ENCODE measurements around the gene INSR.
"Not testable (repeated sequence)": the region's sequence is repeated elsewhere in the genome, so short reads cannot be mapped to it uniquely, and the experiment has no call there.

The INSR gene

GRCh38 chr19:7209036-7209435 lies 85.2 kb downstream of the INSR start:
- not testable (repeated sequence) for H3K4me1 ChIP-seq (ENCODE audit: control insufficient read depth, insufficient read depth, low read length); H3K27ac ChIP-seq (ENCODE audit: low read depth, low read length); H3K4me3 ChIP-seq (ENCODE audit: low read length); H3K36me3 ChIP-seq (ENCODE audit: control insufficient read depth, insufficient read depth, low read length); H3K27me3 ChIP-seq (ENCODE audit: control insufficient read depth, insufficient read depth, low read length); H3K9ac ChIP-seq (ENCODE audit: low read length)

- Histone ChIP-seq H3K4me1 (ENCODE audit: control insufficient read depth, insufficient read depth, low read length) (peaks cover 3% of the 10 kb centered on the region), H3K27ac (ENCODE audit: low read depth, low read length) (no peak overlapping the region), H3K4me3 (ENCODE audit: low read length) (no peak overlapping the region), H3K9ac (ENCODE audit: low read length) (no peak overlapping the region), H3K36me3 (ENCODE audit: control insufficient read depth, insufficient read depth, low read length) (no peaks in the 10 kb centered on the region), H3K27me3 (ENCODE audit: control insufficient read depth, insufficient read depth, low read length) (no peaks in the 10 kb centered on the region)
Observed at GRCh38 chr19:7203332-7203731, 90.9 kb downstream of the INSR start.

- H3K27ac ChIP-seq (ENCODE audit: low read depth, low read length), result no peak overlapping the region
- peaks cover 3% of the 10 kb centered on the region for H3K4me1 ChIP-seq (ENCODE audit: control insufficient read depth, insufficient read depth, low read length)
- H3K27me3 ChIP-seq (ENCODE audit: control insufficient read depth, insufficient read depth, low read length), result no peaks in the 10 kb centered on the region
- H3K36me3 ChIP-seq (ENCODE audit: control insufficient read depth, insufficient read depth, low read length), result no peaks in the 10 kb centered on the region
- no peak overlapping the region for H3K9ac ChIP-seq (ENCODE audit: low read length)
- H3K4me3 ChIP-seq (ENCODE audit: low read length), result no peak overlapping the region
Observed at GRCh38 chr19:7202888-7203287, 91.3 kb downstream of the INSR start.

- Histone ChIP-seq H3K9ac (ENCODE audit: low read length) (no peak overlapping the region), H3K27me3 (ENCODE audit: control insufficient read depth, insufficient read depth, low read length) (no peaks in the 10 kb centered on the region), H3K4me1 (ENCODE audit: control insufficient read depth, insufficient read depth, low read length) (peaks cover 6% of the 10 kb centered on the region), H3K36me3 (ENCODE audit: control insufficient read depth, insufficient read depth, low read length) (no peaks in the 10 kb centered on the region), H3K4me3 (ENCODE audit: low read length) (no peak overlapping the region), H3K27ac (ENCODE audit: low read depth, low read length) (no peak overlapping the region)
Observed at GRCh38 chr19:7200736-7201135, 93.5 kb downstream of the INSR start.

DNA sequence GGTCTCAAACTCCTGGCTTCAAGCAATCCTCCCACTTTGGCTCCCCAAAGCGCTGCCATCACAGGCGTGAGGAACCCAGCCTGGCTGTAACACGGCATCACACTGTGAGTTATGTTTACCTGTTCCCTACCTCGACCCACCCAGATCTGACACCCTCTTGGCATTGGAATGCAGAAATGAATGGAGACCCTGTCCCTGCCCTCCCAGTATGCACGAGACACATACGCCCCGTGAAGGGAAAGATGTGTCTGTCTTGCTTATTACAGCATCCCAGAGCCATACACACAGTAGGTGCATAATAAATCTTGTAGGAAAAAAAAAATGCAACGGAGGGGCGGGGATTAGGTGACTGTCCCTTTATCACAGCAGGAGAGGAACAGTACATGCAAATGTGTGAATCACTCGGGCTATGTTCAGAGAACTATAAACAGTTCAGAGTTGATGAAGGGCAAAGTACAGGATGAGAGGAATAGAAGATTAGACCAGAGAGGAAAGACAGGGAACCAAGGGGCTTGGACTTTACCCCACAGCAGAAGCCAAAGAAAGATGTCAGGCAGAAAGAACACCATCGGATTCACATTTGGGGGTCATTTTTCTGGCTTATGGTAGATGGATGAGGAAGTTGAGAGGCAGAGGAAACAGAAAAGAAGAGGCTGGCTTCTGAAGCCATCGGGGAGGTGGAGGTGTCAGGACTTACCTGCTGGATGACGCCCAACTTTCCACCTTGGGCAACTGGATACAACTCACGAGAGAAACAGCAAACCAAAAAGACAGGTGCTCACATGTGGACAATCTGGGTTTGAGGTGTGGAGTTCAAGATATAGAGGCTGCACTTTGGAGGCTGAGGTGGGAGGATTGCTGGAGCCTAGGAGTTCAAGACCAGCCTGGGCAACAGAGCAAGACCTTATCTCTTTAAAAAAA lies 94.3 kb downstream of the INSR start:
- H3K9ac ChIP-seq (ENCODE audit: low read length), result no peak overlapping the region
- peaks cover 6% of the 10 kb centered on the region for H3K4me1 ChIP-seq (ENCODE audit: control insufficient read depth, insufficient read depth, low read length)
- H3K27me3 ChIP-seq (ENCODE audit: control insufficient read depth, insufficient read depth, low read length), result no peaks in the 10 kb centered on the region
- no peak overlapping the region for H3K4me3 ChIP-seq (ENCODE audit: low read length)
- no peak overlapping the region for H3K27ac ChIP-seq (ENCODE audit: low read depth, low read length)
- H3K36me3 ChIP-seq (ENCODE audit: control insufficient read depth, insufficient read depth, low read length), result no peaks in the 10 kb centered on the region

DNA sequence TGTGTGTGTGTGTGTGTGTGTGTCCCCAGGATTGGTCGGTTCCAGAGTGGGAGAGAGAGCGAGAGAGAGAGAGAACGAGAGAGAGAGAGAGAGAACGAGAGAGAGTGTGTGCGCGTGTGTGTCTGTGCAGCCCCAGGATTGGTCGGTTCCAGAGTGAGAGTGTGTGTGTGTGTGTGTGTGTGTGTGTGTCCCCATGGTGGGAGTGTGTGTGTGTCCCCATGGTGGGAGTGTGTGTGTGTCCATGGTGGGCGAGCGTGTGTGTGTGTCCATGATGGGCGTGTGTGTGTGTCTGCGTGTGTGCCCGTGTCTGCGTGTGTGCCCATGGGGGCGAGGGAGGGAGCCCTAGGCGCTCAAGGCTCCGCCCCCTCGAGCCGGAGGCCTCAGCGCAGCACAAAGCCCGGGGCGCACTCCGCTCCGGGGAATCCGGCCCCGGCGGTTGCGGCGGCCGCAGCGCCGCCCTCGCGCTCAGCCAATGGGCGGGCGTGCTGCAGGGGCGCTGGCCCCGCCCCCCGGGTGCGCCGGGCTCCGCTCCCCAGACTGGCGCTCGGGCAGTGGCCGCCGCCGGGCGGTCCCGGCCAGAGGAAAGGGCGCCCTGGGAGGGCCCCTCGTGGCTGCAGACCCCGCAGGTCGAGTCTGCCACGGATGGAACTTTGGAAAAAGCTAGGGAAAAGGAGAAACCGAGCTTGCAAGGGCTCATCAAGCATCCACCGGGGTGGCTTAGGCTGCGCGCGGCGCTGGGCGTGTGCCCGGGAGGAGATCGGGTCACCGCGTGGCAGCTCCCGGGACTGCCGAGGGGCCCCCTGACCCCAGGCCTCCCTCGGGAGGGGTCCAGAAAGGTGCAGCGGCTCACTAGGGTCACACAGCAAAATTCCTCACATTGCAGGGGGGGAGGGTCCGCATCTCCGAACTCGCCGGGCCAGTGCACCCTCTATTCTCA lies 96.2 kb downstream of the INSR start:
- peak overlapping the region; percentile 67 for H3K9ac ChIP-seq (ENCODE audit: low read length)
- peak overlapping the region; percentile 96 for H3K27ac ChIP-seq (ENCODE audit: low read depth, low read length)
- peaks cover 6% of the 10 kb centered on the region for H3K4me1 ChIP-seq (ENCODE audit: control insufficient read depth, insufficient read depth, low read length)
- no peaks in the 10 kb centered on the region for H3K36me3 ChIP-seq (ENCODE audit: control insufficient read depth, insufficient read depth, low read length)
- H3K4me3 ChIP-seq (ENCODE audit: low read length), result peak overlapping the region; percentile 96
- H3K27me3 ChIP-seq (ENCODE audit: control insufficient read depth, insufficient read depth, low read length), result no peaks in the 10 kb centered on the region

- H3K36me3 ChIP-seq (ENCODE audit: control insufficient read depth, insufficient read depth, low read length), result no peaks in the 10 kb centered on the region
- no peaks in the 10 kb centered on the region for H3K27me3 ChIP-seq (ENCODE audit: control insufficient read depth, insufficient read depth, low read length)
- peak overlapping the region; percentile 58 for H3K9ac ChIP-seq (ENCODE audit: low read length)
- peaks cover 6% of the 10 kb centered on the region for H3K4me1 ChIP-seq (ENCODE audit: control insufficient read depth, insufficient read depth, low read length)
- peak overlapping the region; percentile 96 for H3K27ac ChIP-seq (ENCODE audit: low read depth, low read length)
- peak overlapping the region; percentile 90 for H3K4me3 ChIP-seq (ENCODE audit: low read length)
Observed at GRCh38 chr19:7197119-7197759, 97.0 kb downstream of the INSR start.

DNA sequence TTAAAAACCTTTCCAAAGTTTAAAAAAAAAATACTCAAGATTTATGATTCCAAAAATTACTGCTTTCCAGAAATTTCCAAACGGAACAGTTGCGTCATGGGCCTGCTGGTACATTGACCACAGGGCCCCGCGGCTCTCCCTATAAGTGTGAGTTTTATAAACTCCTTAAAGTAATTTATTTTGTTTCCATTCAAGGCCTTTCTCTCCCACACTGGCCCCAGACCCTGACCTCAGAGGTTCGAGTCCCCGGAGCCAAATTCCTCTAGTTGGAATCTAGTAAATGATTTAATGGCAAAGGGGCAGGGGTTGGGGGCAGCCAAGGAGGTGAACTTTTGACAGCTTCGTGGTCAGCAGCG lies 97.5 kb downstream of the INSR start:
- peak overlapping the region; percentile 96 for H3K27ac ChIP-seq (ENCODE audit: low read depth, low read length)
- no peaks in the 10 kb centered on the region for H3K27me3 ChIP-seq (ENCODE audit: control insufficient read depth, insufficient read depth, low read length)
- peaks cover 6% of the 10 kb centered on the region for H3K4me1 ChIP-seq (ENCODE audit: control insufficient read depth, insufficient read depth, low read length)
- H3K36me3 ChIP-seq (ENCODE audit: control insufficient read depth, insufficient read depth, low read length), result no peaks in the 10 kb centered on the region
- H3K4me3 ChIP-seq (ENCODE audit: low read length), result peak overlapping the region; percentile 90
- no peak overlapping the region for H3K9ac ChIP-seq (ENCODE audit: low read length)

GRCh38 chr19:7195046-7195445 lies 99.2 kb downstream of the INSR start:
- Histone ChIP-seq H3K4me1 (ENCODE audit: control insufficient read depth, insufficient read depth, low read length) (peaks cover 6% of the 10 kb centered on the region), H3K27me3 (ENCODE audit: control insufficient read depth, insufficient read depth, low read length) (no peaks in the 10 kb centered on the region), H3K9ac (ENCODE audit: low read length) (no peak overlapping the region), H3K4me3 (ENCODE audit: low read length) (no peak overlapping the region), H3K36me3 (ENCODE audit: control insufficient read depth, insufficient read depth, low read length) (no peaks in the 10 kb centered on the region), H3K27ac (ENCODE audit: low read depth, low read length) (no peak overlapping the region)

GRCh38 chr19:7194566-7194965 lies 99.6 kb downstream of the INSR start:
- H3K9ac ChIP-seq (ENCODE audit: low read length), result no peak overlapping the region
- H3K4me1 ChIP-seq (ENCODE audit: control insufficient read depth, insufficient read depth, low read length), result peaks cover 6% of the 10 kb centered on the region
- no peak overlapping the region for H3K27ac ChIP-seq (ENCODE audit: low read depth, low read length)
- H3K4me3 ChIP-seq (ENCODE audit: low read length), result no peak overlapping the region
- H3K36me3 ChIP-seq (ENCODE audit: control insufficient read depth, insufficient read depth, low read length), result no peaks in the 10 kb centered on the region
- no peaks in the 10 kb centered on the region for H3K27me3 ChIP-seq (ENCODE audit: control insufficient read depth, insufficient read depth, low read length)

GRCh38 chr19:7191946-7192691 lies 102.1 kb downstream of the INSR start:
- H3K9ac ChIP-seq (ENCODE audit: low read length), result no peak overlapping the region
- H3K27me3 ChIP-seq (ENCODE audit: control insufficient read depth, insufficient read depth, low read length), result no peaks in the 10 kb centered on the region
- no peaks in the 10 kb centered on the region for H3K36me3 ChIP-seq (ENCODE audit: control insufficient read depth, insufficient read depth, low read length)
- H3K27ac ChIP-seq (ENCODE audit: low read depth, low read length), result no peak overlapping the region
- H3K4me1 ChIP-seq (ENCODE audit: control insufficient read depth, insufficient read depth, low read length), result peaks cover 3% of the 10 kb centered on the region
- H3K4me3 ChIP-seq (ENCODE audit: low read length), result no peak overlapping the region
